Renal cortical epithelial cell (primary cell): ENCODE measurements around the gene THOC1. TPM values are rescaled to one million over a fixed set of nuclear protein-coding genes. Genes with fewer than 3 reads are reported as not detected.
"Not testable (repeated sequence)": the region's sequence is repeated elsewhere in the genome, so short reads cannot be mapped to it uniquely, and the experiment has no call there.

Source experiments
- DNase-seq: peaks from one replicate; pipeline ENCODE4 v3.0.0-alpha.2; 2011; ENCODE audit warnings: low read depth
- total RNA-seq: library from RNA; depleted of rRNA; stranded (reverse); fragments of >200 nt; gene quantifications from 2 replicates; pipeline ENCODE4 v1.2.3, GENCODE V29; 2014

The THOC1 gene
- 41.5 and 46.7 TPM in 2 replicates for total RNA-seq

- peak; percentile 84 for DNase-seq
Observed at GRCh38 chr18:267688-268552, at the start of gene THOC1. THOC1 (minus strand) TSS chr18:268047; CDS start chr18:268019, 28 bp downstream.

- no peak for DNase-seq
Observed at GRCh38 chr18:317618-318017, 49.8 kb upstream of the THOC1 start.

GRCh38 chr18:316393-316792, 48.5 kb upstream of the THOC1 start:
- DNase-seq, result no peak

GRCh38 chr18:313931-314330, 46.1 kb upstream of the THOC1 start:
- no peak for DNase-seq

GRCh38 chr18:312415-312814, 44.6 kb upstream of the THOC1 start:
- DNase-seq, result no peak

GRCh38 chr18:310042-310441, 42.2 kb upstream of the THOC1 start:
- DNase-seq, result no peak

- DNase-seq, result not testable (repeated sequence)
Observed at GRCh38 chr18:308086-308485, 40.2 kb upstream of the THOC1 start.

GRCh38 chr18:306608-307255, 38.9 kb upstream of the THOC1 start:
- no peak for DNase-seq

- DNase-seq, result peak; percentile 15
Observed at GRCh38 chr18:305003-305501, 37.2 kb upstream of the THOC1 start.

GRCh38 chr18:303607-304006, 35.8 kb upstream of the THOC1 start:
- DNase-seq, result no peak

GRCh38 chr18:303011-303410, 35.2 kb upstream of the THOC1 start:
- DNase-seq, result no peak

GRCh38 chr18:302097-302496, 34.2 kb upstream of the THOC1 start:
- no peak for DNase-seq

GRCh38 chr18:297936-298335, 30.1 kb upstream of the THOC1 start:
- no peak for DNase-seq

GRCh38 chr18:295756-296490, 28.1 kb upstream of the THOC1 start:
- DNase-seq, result no peak

- DNase-seq, result no peak
Observed at GRCh38 chr18:294566-294965, 26.7 kb upstream of the THOC1 start.

GRCh38 chr18:293536-293935, 25.7 kb upstream of the THOC1 start:
- peak; percentile 32 for DNase-seq

GRCh38 chr18:292271-292670, 24.4 kb upstream of the THOC1 start:
- no peak for DNase-seq

GRCh38 chr18:289970-290369, 22.1 kb upstream of the THOC1 start:
- DNase-seq, result not testable (repeated sequence)

- DNase-seq, result no peak
Observed at GRCh38 chr18:289026-289425, 21.2 kb upstream of the THOC1 start.

GRCh38 chr18:286515-287310, 18.9 kb upstream of the THOC1 start:
- peak; percentile 35 for DNase-seq

GRCh38 chr18:285817-286216, 18.0 kb upstream of the THOC1 start:
- DNase-seq, result no peak

- DNase-seq, result no peak
Observed at GRCh38 chr18:275486-275885, 7.6 kb upstream of the THOC1 start.
